Peyer's patch (tissue), 4 donors: ENCODE measurements around the gene CORIN. TPM values are rescaled to one million over a fixed set of nuclear protein-coding genes. Genes with fewer than 3 reads are reported as not detected.

Experiments used
- DNase-seq, 3 donors: peaks; one replicate each; pipeline ENCODE4 v3.0.0-alpha.2; 2017 to 2019
- H3K27ac ChIP-seq, 4 donors: fragments of 200-600 bp; sonication (generic); one replicate each; pipeline ENCODE4 v1.5.1; 2016 to 2019
- H3K27me3 ChIP-seq, 2 donors: fragments of 200-600 bp; sonication (generic); one replicate each; pipeline ENCODE4 v1.5.1; 2019
- H3K36me3 ChIP-seq, 3 donors: fragments of 200-600 bp; sonication (generic); one replicate each; pipeline ENCODE4 v1.5.1; 2016 to 2019
- H3K4me1 ChIP-seq, 4 donors: fragments of 200-600 bp; sonication (generic); one replicate each; pipeline ENCODE4 v1.5.1; 2016 to 2019
- H3K4me3 ChIP-seq, 4 donors: fragments of 200-600 bp; sonication (generic); 1 replicate in 3 of 4; 2 replicates in 1 of 4; pipeline ENCODE4 v1.5.1; 2016 to 2019; ENCODE audit warnings: mild to moderate bottlenecking in 1 of 4
- H3K9me3 ChIP-seq, 4 donors: fragments of 200-600 bp; sonication (generic); one replicate each; pipeline ENCODE4 v1.5.1; 2016 to 2019; ENCODE audit warnings: mild to moderate bottlenecking in 1 of 4
- CTCF ChIP-seq, 6 experiments: fragments of 450-650 bp in 4 of 6; fragments of 200-600 bp in 2 of 6; sonication (generic) in 1 of 6; IDR thresholded peaks; one replicate each; pipeline ENCODE4 v1.5.1; 2017 to 2019; ENCODE audit warnings: antibody characterized with exemption in 6 of 6, mild to moderate bottlenecking in 3 of 6, moderate library complexity in 1 of 6
- POLR2A ChIP-seq, 2 donors: fragments of 450-650 bp; IDR thresholded peaks; one replicate each; pipeline ENCODE4 v1.5.1; 2017; ENCODE audit warnings: antibody characterized with exemption in 2 of 2, mild to moderate bottlenecking in 2 of 2, moderate library complexity in 2 of 2
- total RNA-seq, 4 donors: library from RNA; depleted of rRNA; stranded (reverse); fragments of >200 nt; gene quantifications; one replicate each; pipeline ENCODE4 v1.1.0, GENCODE V29; 2016

CORIN gene
- total RNA-seq, 4 donors from 2014 or later: 0.27 to 0.70 (median 0.57) TPM; not detected in 1

- Histone ChIP-seq H3K9me3 (no peaks in the 10 kb centered on the region), H3K36me3 (no peaks in the 10 kb centered on the region), H3K27me3 (no peaks in the 10 kb centered on the region), H3K4me1 (no peaks in the 10 kb centered on the region), H3K4me3 (no peak overlapping the region), H3K27ac (no peak overlapping the region)
- no peak for DNase-seq
- TF ChIP-seq CTCF (IDR thresholded peaks at IDR 0.05) (no peak), POLR2A (IDR thresholded peaks at IDR 0.05) (no peak)
Measured at GRCh38 chr4:47824840-47825239, 13.0 kb downstream of the CORIN start.

- Histone ChIP-seq H3K9me3 (no peaks in the 10 kb centered on the region), H3K4me1 (no peaks in the 10 kb centered on the region), H3K27ac (no peak overlapping the region), H3K4me3 (no peak overlapping the region), H3K36me3 (no peaks in the 10 kb centered on the region), H3K27me3 (no peaks in the 10 kb centered on the region)
- TF ChIP-seq CTCF (IDR thresholded peaks at IDR 0.05): no peak
- no peak for TF ChIP-seq POLR2A (IDR thresholded peaks at IDR 0.05)
- no peak for DNase-seq
Measured at GRCh38 chr4:47819178-47819577, 18.7 kb downstream of the CORIN start.

GRCh38 chr4:47817275-47817674, 20.6 kb downstream of the CORIN start:
- no peak for TF ChIP-seq POLR2A (IDR thresholded peaks at IDR 0.05)
- TF ChIP-seq CTCF (IDR thresholded peaks at IDR 0.05): no peak
- Histone ChIP-seq H3K27me3 (no peaks in the 10 kb centered on the region), H3K4me1 (no peaks in the 10 kb centered on the region), H3K9me3 (no peaks in the 10 kb centered on the region), H3K27ac (no peak overlapping the region), H3K4me3 (no peak overlapping the region), H3K36me3 (no peaks in the 10 kb centered on the region)
- no peak for DNase-seq

DNA sequence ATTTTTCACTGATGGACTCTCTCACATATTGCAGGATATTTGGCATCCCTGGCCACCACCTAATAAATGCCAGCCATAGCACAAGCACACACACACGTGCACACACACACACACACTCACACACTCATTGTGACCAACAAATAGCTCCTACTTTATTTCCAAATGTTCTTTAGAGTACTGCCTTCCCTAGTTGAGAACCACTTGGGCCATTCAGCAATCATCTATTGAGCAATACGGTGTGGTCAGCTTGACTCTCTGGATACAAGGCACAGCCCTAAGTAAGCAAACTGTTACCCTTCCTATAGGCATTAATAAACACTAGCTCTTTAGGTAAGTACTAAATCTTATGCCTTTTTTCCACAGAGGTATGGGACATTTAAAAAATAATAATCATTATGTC, 21.1 kb downstream of the CORIN start:
- no peak for TF ChIP-seq POLR2A (IDR thresholded peaks at IDR 0.05)
- no peak for TF ChIP-seq CTCF (IDR thresholded peaks at IDR 0.05)
- no peaks in the 10 kb centered on the region for H3K4me1 ChIP-seq
- no peaks in the 10 kb centered on the region for H3K36me3 ChIP-seq
- DNase-seq: no peak
- no peak overlapping the region for H3K4me3 ChIP-seq
- H3K9me3 ChIP-seq: no peaks in the 10 kb centered on the region
- no peaks in the 10 kb centered on the region for H3K27me3 ChIP-seq
- no peak overlapping the region for H3K27ac ChIP-seq

GRCh38 chr4:47814618-47815295, 23.1 kb downstream of the CORIN start:
- no peaks in the 10 kb centered on the region for H3K9me3 ChIP-seq
- H3K36me3 ChIP-seq: no peaks in the 10 kb centered on the region
- no peaks in the 10 kb centered on the region for H3K27me3 ChIP-seq
- H3K4me1 ChIP-seq: no peaks in the 10 kb centered on the region
- no peak for TF ChIP-seq CTCF (IDR thresholded peaks at IDR 0.05)
- no peak for TF ChIP-seq POLR2A (IDR thresholded peaks at IDR 0.05)
- no peak for DNase-seq
- H3K4me3 ChIP-seq: no peak overlapping the region
- H3K27ac ChIP-seq: no peak overlapping the region
